Peyer's patch (tissue), 4 donors: ENCODE data around the gene FGR. TPM values are rescaled to one million over a fixed set of nuclear protein-coding genes. Genes with fewer than 3 reads are reported as not detected.

ENCODE experiments used
- DNase-seq, 3 donors: peaks; one replicate each; pipeline ENCODE4 v3.0.0-alpha.2; 2017 to 2019
- H3K27ac ChIP-seq, 4 donors: fragments of 200-600 bp; sonication (generic); one replicate each; pipeline ENCODE4 v1.5.1; 2016 to 2019
- H3K27me3 ChIP-seq, 2 donors: fragments of 200-600 bp; sonication (generic); one replicate each; pipeline ENCODE4 v1.5.1; 2019
- H3K36me3 ChIP-seq, 3 donors: fragments of 200-600 bp; sonication (generic); one replicate each; pipeline ENCODE4 v1.5.1; 2016 to 2019
- H3K4me1 ChIP-seq, 4 donors: fragments of 200-600 bp; sonication (generic); one replicate each; pipeline ENCODE4 v1.5.1; 2016 to 2019
- H3K4me3 ChIP-seq, 4 donors: fragments of 200-600 bp; sonication (generic); 1 replicate in 3 of 4; 2 replicates in 1 of 4; pipeline ENCODE4 v1.5.1; 2016 to 2019; ENCODE audit warnings: mild to moderate bottlenecking in 1 of 4
- H3K9me3 ChIP-seq, 4 donors: fragments of 200-600 bp; sonication (generic); one replicate each; pipeline ENCODE4 v1.5.1; 2016 to 2019; ENCODE audit warnings: mild to moderate bottlenecking in 1 of 4
- CTCF ChIP-seq, 6 experiments: fragments of 450-650 bp in 4 of 6; fragments of 200-600 bp in 2 of 6; sonication (generic) in 1 of 6; IDR thresholded peaks; one replicate each; pipeline ENCODE4 v1.5.1; 2017 to 2019; ENCODE audit warnings: antibody characterized with exemption in 6 of 6, mild to moderate bottlenecking in 3 of 6, moderate library complexity in 1 of 6
- POLR2A ChIP-seq, 2 donors: fragments of 450-650 bp; IDR thresholded peaks; one replicate each; pipeline ENCODE4 v1.5.1; 2017; ENCODE audit warnings: antibody characterized with exemption in 2 of 2, mild to moderate bottlenecking in 2 of 2, moderate library complexity in 2 of 2
- total RNA-seq, 4 donors: library from RNA; depleted of rRNA; stranded (reverse); fragments of >200 nt; gene quantifications; one replicate each; pipeline ENCODE4 v1.1.0, GENCODE V29; 2016

Gene FGR
- total RNA-seq, 4 donors from 2014 or later, result 1.1 to 38.8 (median 4.7) TPM

- Histone ChIP-seq H3K4me1 (peaks cover 6 to 67% (median 19%) of the 10 kb centered on the region in 4 donors), H3K36me3 (no peaks in the 10 kb centered on the region), H3K27ac (peak overlapping the region; percentile 76 to 96 (median 88)), H3K4me3 (peak overlapping the region in 3 of 4 donors; percentile 86 to 89 (median 86)), H3K27me3 (no peaks in the 10 kb centered on the region), H3K9me3 (no peaks in the 10 kb centered on the region)
- TF ChIP-seq CTCF (IDR thresholded peaks at IDR 0.05) (no peak), POLR2A (IDR thresholded peaks at IDR 0.05) (no peak)
- no peak for DNase-seq
Observed at GRCh38 chr1:27601321-27601770, 33.6 kb downstream of the FGR start.

- Histone ChIP-seq H3K4me1 (peaks cover 6 to 74% (median 19%) of the 10 kb centered on the region in 4 donors), H3K27ac (peak overlapping the region in 1 of 4 donors; percentile 86), H3K27me3 (no peaks in the 10 kb centered on the region), H3K4me3 (no peak overlapping the region), H3K9me3 (no peaks in the 10 kb centered on the region), H3K36me3 (no peaks in the 10 kb centered on the region)
- no peak for TF ChIP-seq CTCF (IDR thresholded peaks at IDR 0.05)
- no peak for TF ChIP-seq POLR2A (IDR thresholded peaks at IDR 0.05)
- DNase-seq, result no peak
Observed at GRCh38 chr1:27600498-27601175, 34.3 kb downstream of the FGR start.

- TF ChIP-seq CTCF (IDR thresholded peaks at IDR 0.05), result no peak
- no peak for TF ChIP-seq POLR2A (IDR thresholded peaks at IDR 0.05)
- no peak overlapping the region for H3K4me3 ChIP-seq
- no peaks in the 10 kb centered on the region for H3K9me3 ChIP-seq
- peak overlapping the region; percentile 15 to 86 (median 49) for H3K27ac ChIP-seq
- DNase-seq, result no peak
- H3K4me1 ChIP-seq, result peaks cover 6 to 82% (median 19%) of the 10 kb centered on the region in 4 donors
- H3K27me3 ChIP-seq, result no peaks in the 10 kb centered on the region
- no peaks in the 10 kb centered on the region for H3K36me3 ChIP-seq
Observed at GRCh38 chr1:27599605-27600497, 35.1 kb downstream of the FGR start.

- Histone ChIP-seq H3K9me3 (no peaks in the 10 kb centered on the region), H3K27ac (peak overlapping the region; percentile 15 to 86 (median 49)), H3K4me1 (peaks cover 6 to 90% (median 16%) of the 10 kb centered on the region in 4 donors), H3K4me3 (no peak overlapping the region), H3K27me3 (no peaks in the 10 kb centered on the region), H3K36me3 (no peaks in the 10 kb centered on the region)
- TF ChIP-seq CTCF (IDR thresholded peaks at IDR 0.05) (no peak), POLR2A (IDR thresholded peaks at IDR 0.05) (no peak)
- DNase-seq, result no peak
Observed at GRCh38 chr1:27598902-27599528, 36.0 kb downstream of the FGR start.

GRCh38 chr1:27598295-27598687, 36.7 kb downstream of the FGR start:
- H3K4me3 ChIP-seq, result no peak overlapping the region
- peak overlapping the region; percentile 12 to 86 (median 48) for H3K27ac ChIP-seq

More at GRCh38 chr1:27598295-27598687, 36.7 kb downstream of the FGR start:
- peaks cover 6 to 98% (median 16%) of the 10 kb centered on the region in 4 donors for H3K4me1 ChIP-seq
- no peaks in the 10 kb centered on the region for H3K9me3 ChIP-seq
- DNase-seq, result no peak
- TF ChIP-seq CTCF (IDR thresholded peaks at IDR 0.05) (no peak), POLR2A (IDR thresholded peaks at IDR 0.05) (no peak)
- no peaks in the 10 kb centered on the region for H3K36me3 ChIP-seq
- H3K27me3 ChIP-seq, result no peaks in the 10 kb centered on the region
